Choroid plexus epithelial cell (primary cell): ENCODE results near the gene TEX48.

Experiments used
- DNase-seq: peaks from one replicate; pipeline ENCODE4 v3.0.0-alpha.2; 2010; ENCODE audit warnings: low read depth
- H3K4me3 ChIP-seq: 2 replicates; pipeline ENCODE4 v1.5.1; 2011; ENCODE audit warnings: low read depth, mild to moderate bottlenecking, control low read depth, low read length, moderate library complexity
- CTCF ChIP-seq: conservative IDR thresholded peaks from 2 replicates; pipeline ENCODE4 v1.5.1; 2011; ENCODE audit warnings: low read depth, mild to moderate bottlenecking, control low read depth, inconsistent platforms, low read length, moderate library complexity

The TEX48 gene

GRCh38 chr9:114680259-114681001 lies 1.6 kb downstream of the TEX48 start:
- DNase-seq: no peak
- TF ChIP-seq CTCF: no peak
- no peak overlapping the region for H3K4me3 ChIP-seq

- H3K4me3 ChIP-seq: no peak overlapping the region
- TF ChIP-seq CTCF: no peak
- no peak for DNase-seq
These were observed 3.2 kb downstream of the TEX48 start for GRCh38 chr9:114678795-114679194.

- DNase-seq: no peak
- H3K4me3 ChIP-seq: no peak overlapping the region
- no peak for TF ChIP-seq CTCF
These were observed 3.9 kb downstream of the TEX48 start for GRCh38 chr9:114678130-114678529.

- DNase-seq: peak; percentile 100
- no peak overlapping the region for H3K4me3 ChIP-seq
- TF ChIP-seq CTCF: no peak
These were observed 4.6 kb downstream of the TEX48 start for GRCh38 chr9:114677418-114677817.

GRCh38 chr9:114676901-114677300 lies 5.1 kb downstream of the TEX48 start:
- no peak for TF ChIP-seq CTCF
- no peak for DNase-seq
- H3K4me3 ChIP-seq: no peak overlapping the region

GRCh38 chr9:114674798-114675540 lies 7.0 kb downstream of the TEX48 start:
- peak; percentile 24 for DNase-seq
- H3K4me3 ChIP-seq: no peak overlapping the region
- peak; percentile 8 for TF ChIP-seq CTCF
